Adipocyte (in vitro differentiated cells): ENCODE results near the gene XKR3.
"Not testable (repeated sequence)": the region's sequence is repeated elsewhere in the genome, so short reads cannot be mapped to it uniquely, and the experiment has no call there.

Source experiments
- DNase-seq: peaks from one replicate; pipeline ENCODE4 v3.0.0-alpha.2; 2015; ENCODE audit warnings: low read depth
- H3K27me3 ChIP-seq: replicated peaks from 2 replicates; pipeline ENCODE4 v1.7.0; 2013; ENCODE audit warnings: mild to moderate bottlenecking, low read length, moderate library complexity; ENCODE audit not compliant: control insufficient read depth, insufficient read depth
- H3K36me3 ChIP-seq: 2 replicates; pipeline ENCODE4 v1.7.0; 2013; ENCODE audit warnings: low read length, mild to moderate bottlenecking, moderate library complexity; ENCODE audit not compliant: control insufficient read depth, insufficient read depth, severe bottlenecking
- H3K4me1 ChIP-seq: 2 replicates; pipeline ENCODE4 v1.7.0; 2013; ENCODE audit warnings: mild to moderate bottlenecking, low read length, moderate library complexity; ENCODE audit not compliant: control insufficient read depth, insufficient read depth
- H3K4me3 ChIP-seq: 2 replicates; pipeline ENCODE4 v1.7.0; 2013; ENCODE audit warnings: mild to moderate bottlenecking, low read length, moderate library complexity
- H3K9ac ChIP-seq: 2 replicates; pipeline ENCODE4 v1.7.0; 2013; ENCODE audit warnings: mild to moderate bottlenecking, low read length, moderate library complexity
- H3K9me3 ChIP-seq: 2 replicates; pipeline ENCODE4 v1.7.0; 2013; ENCODE audit warnings: mild to moderate bottlenecking, low read length, moderate library complexity; ENCODE audit not compliant: control insufficient read depth

Gene XKR3

DNA sequence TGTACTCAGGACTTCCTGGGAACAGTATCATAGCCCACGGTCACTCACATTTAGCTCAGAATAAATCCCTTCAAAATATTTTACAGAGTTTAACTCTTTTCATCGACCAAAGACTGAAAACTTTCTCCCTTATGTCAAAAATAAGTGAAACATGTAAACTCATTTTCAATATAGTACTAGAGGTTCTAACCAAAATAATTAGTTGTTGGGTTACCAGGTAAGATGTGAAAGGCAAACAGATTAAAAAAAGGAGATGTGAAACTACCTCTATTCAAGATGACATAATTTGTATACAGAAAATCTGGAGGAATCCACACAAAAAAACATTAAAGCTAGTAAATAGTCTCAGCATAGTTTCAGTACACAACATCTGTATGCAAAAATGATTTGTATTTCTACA lies 20.3 kb downstream of the XKR3 start:
- no peaks in the 10 kb centered on the region for H3K36me3 ChIP-seq
- peaks cover 11% of the 10 kb centered on the region for H3K4me1 ChIP-seq
- H3K27me3 ChIP-seq, result no peaks in the 10 kb centered on the region
- no peak overlapping the region for H3K4me3 ChIP-seq
- DNase-seq, result no peak
- no peaks in the 10 kb centered on the region for H3K9me3 ChIP-seq
- H3K9ac ChIP-seq, result no peak overlapping the region

DNA sequence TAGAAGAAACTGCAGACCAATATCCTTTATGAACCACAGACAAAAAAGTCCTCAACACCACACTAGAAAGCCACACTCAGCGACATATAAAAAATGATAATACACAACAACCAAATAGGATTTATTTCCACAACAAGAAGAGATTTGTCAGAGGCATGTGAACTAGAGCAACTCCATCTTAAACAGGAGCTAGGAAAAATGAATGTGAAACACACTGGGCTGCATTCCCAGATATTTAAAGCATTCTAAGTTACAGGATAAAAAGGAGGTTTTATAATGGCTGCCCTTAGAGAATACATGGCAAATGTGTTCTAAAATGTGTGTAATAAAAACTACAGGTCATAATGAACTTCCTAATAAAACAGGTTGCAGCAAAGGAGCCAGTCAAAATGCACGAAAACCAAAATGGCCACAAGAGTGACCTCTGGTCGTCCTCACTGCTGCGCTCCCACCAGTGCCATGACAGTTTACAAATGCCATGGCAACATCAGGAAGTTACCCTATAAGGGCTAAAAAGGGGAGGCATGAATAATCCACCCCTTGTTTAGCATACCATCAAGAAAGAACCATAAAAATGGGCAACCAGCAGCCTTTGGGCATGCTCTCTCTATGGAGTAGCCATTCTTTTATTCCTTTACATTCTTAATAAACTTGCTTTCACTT lies 21.8 kb downstream of the XKR3 start:
- no peaks in the 10 kb centered on the region for H3K36me3 ChIP-seq
- H3K27me3 ChIP-seq, result no peaks in the 10 kb centered on the region
- no peak for DNase-seq
- no peak overlapping the region for H3K9ac ChIP-seq
- H3K4me3 ChIP-seq, result no peak overlapping the region
- peaks cover 2% of the 10 kb centered on the region for H3K4me1 ChIP-seq
- no peaks in the 10 kb centered on the region for H3K9me3 ChIP-seq

DNA sequence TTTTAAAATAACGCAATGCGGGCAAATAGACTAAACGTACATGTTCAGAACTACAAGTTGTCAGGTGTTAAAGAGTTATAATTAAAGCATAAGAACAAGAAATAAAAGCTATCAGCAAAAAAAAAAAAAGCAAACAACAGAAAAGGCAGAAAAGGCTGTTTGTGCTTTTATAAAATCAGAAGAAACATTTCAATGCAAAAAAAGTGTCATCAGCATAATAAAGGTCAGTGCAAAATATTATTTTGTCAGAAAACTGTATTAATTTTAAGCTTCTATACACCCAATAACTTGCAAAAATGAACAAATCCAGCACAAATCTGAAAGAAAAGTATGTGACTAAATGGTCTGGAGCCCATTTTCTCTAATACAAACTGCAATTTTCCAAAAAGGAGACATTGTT lies 23.6 kb downstream of the XKR3 start:
- no peaks in the 10 kb centered on the region for H3K9me3 ChIP-seq

DNA sequence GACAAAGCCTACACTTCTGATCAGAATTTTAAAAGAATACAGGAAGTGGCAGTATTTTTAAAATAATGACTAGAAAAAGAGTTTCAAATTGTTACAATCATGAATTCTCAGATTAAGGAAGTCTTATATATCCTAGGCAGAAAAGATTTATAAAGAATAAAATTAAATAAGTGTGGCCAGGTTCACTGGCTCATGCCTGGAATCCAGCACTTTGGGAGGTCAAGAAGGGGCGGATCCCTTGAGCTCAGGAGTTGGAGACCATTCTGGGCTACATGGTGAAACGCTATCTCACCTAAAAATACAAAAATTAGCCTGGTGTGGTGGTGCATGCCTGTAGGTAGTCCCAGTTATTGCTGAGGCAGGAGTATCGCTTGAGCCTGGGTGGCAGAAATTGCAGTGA lies 24.1 kb downstream of the XKR3 start:
- Histone ChIP-seq H3K27me3 (no peaks in the 10 kb centered on the region), H3K4me3 (no peak overlapping the region), H3K9ac (no peak overlapping the region), H3K4me1 (no peaks in the 10 kb centered on the region), H3K36me3 (no peaks in the 10 kb centered on the region), H3K9me3 (no peaks in the 10 kb centered on the region)
- no peak for DNase-seq

More for the DNA sequence above, 23.6 kb downstream of the XKR3 start:
- Histone ChIP-seq H3K4me3 (no peak overlapping the region), H3K36me3 (no peaks in the 10 kb centered on the region), H3K27me3 (no peaks in the 10 kb centered on the region), H3K9ac (no peak overlapping the region), H3K4me1 (no peaks in the 10 kb centered on the region)
- no peak for DNase-seq

DNA sequence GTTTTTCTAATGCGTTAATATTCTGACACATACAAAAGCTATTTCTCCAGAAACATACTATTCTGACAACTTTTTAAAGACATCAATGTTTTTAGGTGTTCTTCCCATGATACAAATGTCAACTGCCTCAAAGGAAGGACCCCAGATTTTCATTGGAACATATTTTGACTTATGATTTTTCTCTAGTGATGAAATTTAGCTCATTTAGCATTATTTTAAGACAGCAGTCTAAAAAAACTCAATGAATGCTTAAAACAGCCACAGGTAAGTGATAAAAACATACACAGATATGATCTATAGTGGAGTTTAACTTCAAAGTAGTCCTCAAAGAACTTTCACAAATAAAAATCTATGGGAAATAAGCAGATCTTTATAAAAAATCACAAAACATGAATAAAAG lies 24.9 kb downstream of the XKR3 start:
- H3K4me3 ChIP-seq, result no peak overlapping the region
- DNase-seq, result no peak
- no peaks in the 10 kb centered on the region for H3K4me1 ChIP-seq
- no peaks in the 10 kb centered on the region for H3K27me3 ChIP-seq
- H3K9me3 ChIP-seq, result no peaks in the 10 kb centered on the region
- H3K9ac ChIP-seq, result no peak overlapping the region
- no peaks in the 10 kb centered on the region for H3K36me3 ChIP-seq

DNA sequence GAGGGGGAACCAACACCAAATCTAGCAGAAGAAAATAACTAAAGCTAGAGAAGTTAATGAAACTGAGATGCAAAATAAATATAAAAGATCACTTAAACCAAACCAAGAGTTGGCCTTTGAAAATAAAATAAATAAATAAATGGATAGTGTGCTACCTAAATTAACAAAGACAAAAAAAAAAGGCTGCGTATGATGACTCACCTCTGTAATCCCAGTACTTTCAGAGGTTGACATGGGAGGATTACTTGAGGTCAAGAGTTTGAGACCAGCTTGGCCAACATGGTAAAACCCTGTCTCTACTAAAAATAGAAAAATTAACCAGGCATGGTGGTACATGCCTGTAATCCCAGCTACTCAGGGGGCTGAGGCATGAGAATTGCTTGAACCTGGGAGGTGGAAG lies 29.7 kb downstream of the XKR3 start:
- not testable (repeated sequence) for H3K36me3 ChIP-seq, H3K4me3 ChIP-seq, H3K4me1 ChIP-seq, H3K27me3 ChIP-seq, H3K9me3 ChIP-seq, DNase-seq, H3K9ac ChIP-seq

DNA sequence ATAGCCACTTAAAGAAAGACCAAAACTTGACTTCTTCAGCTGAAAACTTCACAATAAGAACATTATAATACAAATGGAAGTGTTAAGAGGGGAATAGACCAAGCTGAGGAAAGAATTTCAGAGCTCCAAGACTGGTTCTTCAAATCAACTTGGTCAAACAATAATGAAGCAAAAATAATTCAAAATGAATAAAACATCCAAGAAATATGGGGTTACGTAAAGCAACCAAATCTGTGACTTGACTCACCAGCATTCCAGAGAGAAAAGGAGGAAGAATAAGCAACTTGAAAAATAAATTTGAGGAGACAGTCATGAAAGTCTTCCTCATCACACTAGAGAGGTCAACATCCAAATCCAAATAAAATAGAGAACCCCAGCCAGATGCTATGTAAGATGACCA lies 31.4 kb downstream of the XKR3 start:
- Histone ChIP-seq H3K36me3 (no peaks in the 10 kb centered on the region), H3K9ac (no peak overlapping the region), H3K9me3 (no peaks in the 10 kb centered on the region), H3K27me3 (no peaks in the 10 kb centered on the region), H3K4me1 (peaks cover 2% of the 10 kb centered on the region), H3K4me3 (no peak overlapping the region)
- DNase-seq, result no peak

DNA sequence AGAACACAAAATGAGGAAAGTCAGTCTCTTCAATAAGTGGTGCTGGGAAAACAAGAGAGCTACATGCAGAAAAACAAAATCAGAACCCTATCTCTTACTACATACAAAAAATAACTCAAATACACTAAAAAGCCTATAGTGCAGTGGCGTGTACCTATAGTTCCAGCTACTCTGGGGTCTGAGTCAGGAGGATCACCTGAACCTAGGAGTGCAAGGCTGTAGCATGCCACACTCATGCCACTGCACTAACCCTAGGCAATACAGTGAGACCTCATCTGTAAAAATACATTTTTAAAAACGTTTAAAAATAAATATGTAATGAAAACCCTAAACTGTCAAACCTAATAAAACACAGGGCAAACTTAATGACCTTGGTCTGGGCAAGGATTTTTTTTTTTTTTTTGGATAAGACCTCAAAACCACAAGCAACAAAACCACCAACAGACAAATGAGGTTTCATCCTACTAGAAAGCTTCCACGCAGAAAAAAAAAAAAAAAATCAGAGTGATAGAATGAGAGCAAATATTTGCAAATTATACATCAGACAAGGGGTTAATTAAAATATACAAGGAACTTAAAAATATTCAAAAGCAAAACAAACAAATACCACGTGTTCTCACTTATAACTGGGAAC lies 35.2 kb downstream of the XKR3 start:
- no peak for DNase-seq
- Histone ChIP-seq H3K27me3 (no peaks in the 10 kb centered on the region), H3K4me3 (no peak overlapping the region), H3K4me1 (peaks cover 2% of the 10 kb centered on the region), H3K9me3 (no peaks in the 10 kb centered on the region), H3K9ac (no peak overlapping the region), H3K36me3 (no peaks in the 10 kb centered on the region)

DNA sequence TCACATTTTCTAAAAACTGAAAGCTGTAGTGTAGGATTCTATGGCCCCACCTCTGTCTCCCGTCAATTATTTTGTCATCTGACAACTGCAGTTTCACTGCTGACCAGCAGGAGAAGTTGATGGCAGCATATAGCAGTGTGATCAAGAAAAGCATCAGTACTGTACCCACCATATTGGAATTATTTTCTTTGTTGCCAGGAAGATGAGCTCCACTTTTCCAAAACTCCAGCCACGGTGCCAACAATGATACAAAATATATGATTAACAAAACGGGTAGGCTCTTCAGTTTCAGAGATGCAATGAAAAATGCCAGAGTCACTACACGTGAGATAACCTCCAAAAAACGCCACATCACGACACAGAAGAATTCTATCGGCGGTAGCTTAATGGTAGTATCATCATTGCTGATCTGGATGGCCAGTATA lies 41.3 kb downstream of the XKR3 start:
- Histone ChIP-seq H3K9ac (no peak overlapping the region), H3K27me3 (no peaks in the 10 kb centered on the region), H3K4me3 (no peak overlapping the region), H3K36me3 (no peaks in the 10 kb centered on the region), H3K9me3 (no peaks in the 10 kb centered on the region), H3K4me1 (no peaks in the 10 kb centered on the region)
- no peak for DNase-seq

DNA sequence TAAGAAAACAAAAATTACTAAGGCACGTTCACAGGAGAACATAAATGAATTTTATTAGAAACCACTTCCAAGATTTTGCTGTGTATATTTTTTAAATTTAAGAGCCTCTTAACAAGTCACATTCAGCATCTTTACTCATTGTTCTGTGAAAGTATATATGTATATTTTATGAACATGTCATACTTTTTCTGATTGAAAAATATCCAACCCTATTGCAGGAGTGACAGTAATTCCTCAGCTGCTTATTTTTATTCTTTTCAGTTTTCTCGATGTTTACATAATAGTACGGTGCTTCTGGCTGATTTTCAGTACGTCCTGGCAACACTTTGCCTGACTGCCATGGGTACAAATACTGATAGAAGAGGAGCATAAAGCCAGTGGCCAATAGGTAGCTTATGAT lies 41.8 kb downstream of the XKR3 start:
- no peak for DNase-seq
- Histone ChIP-seq H3K27me3 (no peaks in the 10 kb centered on the region), H3K4me1 (no peaks in the 10 kb centered on the region), H3K36me3 (no peaks in the 10 kb centered on the region), H3K9me3 (no peaks in the 10 kb centered on the region), H3K9ac (no peak overlapping the region), H3K4me3 (no peak overlapping the region)

DNA sequence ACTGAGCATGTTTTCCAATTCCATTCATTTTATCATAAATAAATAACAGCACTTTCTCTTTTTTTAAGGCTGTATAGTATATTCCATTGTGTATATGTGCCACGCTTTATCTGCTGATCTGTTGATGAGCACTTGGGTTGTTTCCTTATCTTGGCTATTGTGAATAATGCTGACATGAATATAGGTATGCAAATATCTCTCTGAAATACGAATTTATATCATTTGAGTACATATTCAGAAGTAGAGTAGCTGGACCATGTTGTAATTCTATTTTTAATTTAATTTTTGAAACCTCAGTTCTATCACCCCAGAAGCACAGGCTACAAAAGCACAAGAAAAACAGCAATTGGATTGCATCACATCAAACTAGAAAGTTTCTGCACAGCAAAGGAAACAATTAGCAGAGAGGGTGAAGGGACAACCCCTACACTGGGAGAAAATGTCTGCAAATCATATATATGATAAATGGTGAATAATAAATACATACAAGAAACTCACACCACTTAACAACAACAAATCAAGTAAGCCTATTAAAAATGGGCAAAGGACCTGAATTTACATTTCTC lies 43.4 kb downstream of the XKR3 start:
- H3K9me3 ChIP-seq, result no peaks in the 10 kb centered on the region
- no peak for DNase-seq

More for the DNA sequence above, 43.4 kb downstream of the XKR3 start:
- no peak overlapping the region for H3K9ac ChIP-seq
- H3K27me3 ChIP-seq, result no peaks in the 10 kb centered on the region
- no peaks in the 10 kb centered on the region for H3K4me1 ChIP-seq
- no peaks in the 10 kb centered on the region for H3K36me3 ChIP-seq
- H3K4me3 ChIP-seq, result no peak overlapping the region
